DND-41 (cell line): ENCODE results near the gene CRYBG1.

Experiments
- EZH2 ChIP-seq: IDR thresholded peaks from 3 replicates; pipeline ENCODE4 v1.6.1; 2012; ENCODE audit warnings: borderline replicate concordance, low read depth, mild to moderate bottlenecking, moderate library complexity, low read length, inconsistent platforms; ENCODE audit not compliant: severe bottlenecking
- TF ChIP-seq, protein P1 (sequence below): IDR thresholded peaks from 2 replicates; pipeline ENCODE4 v1.5.1; 2012; ENCODE audit warnings: borderline replicate concordance, low read length, moderate library complexity, mild to moderate bottlenecking; ENCODE audit not compliant: poor library complexity, severe bottlenecking; ENCODE audit errors: extremely low read depth

GRCh38 chr6:106380407-106380806, 19.9 kb downstream of the CRYBG1 start:
- TF ChIP-seq, protein P1, sequence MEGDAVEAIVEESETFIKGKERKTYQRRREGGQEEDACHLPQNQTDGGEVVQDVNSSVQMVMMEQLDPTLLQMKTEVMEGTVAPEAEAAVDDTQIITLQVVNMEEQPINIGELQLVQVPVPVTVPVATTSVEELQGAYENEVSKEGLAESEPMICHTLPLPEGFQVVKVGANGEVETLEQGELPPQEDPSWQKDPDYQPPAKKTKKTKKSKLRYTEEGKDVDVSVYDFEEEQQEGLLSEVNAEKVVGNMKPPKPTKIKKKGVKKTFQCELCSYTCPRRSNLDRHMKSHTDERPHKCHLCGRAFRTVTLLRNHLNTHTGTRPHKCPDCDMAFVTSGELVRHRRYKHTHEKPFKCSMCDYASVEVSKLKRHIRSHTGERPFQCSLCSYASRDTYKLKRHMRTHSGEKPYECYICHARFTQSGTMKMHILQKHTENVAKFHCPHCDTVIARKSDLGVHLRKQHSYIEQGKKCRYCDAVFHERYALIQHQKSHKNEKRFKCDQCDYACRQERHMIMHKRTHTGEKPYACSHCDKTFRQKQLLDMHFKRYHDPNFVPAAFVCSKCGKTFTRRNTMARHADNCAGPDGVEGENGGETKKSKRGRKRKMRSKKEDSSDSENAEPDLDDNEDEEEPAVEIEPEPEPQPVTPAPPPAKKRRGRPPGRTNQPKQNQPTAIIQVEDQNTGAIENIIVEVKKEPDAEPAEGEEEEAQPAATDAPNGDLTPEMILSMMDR: no peak
- no peak for TF ChIP-seq EZH2
